Stimulated activated CD4-positive, alpha-beta T cell treated with anti-CD3 and anti-CD28 coated beads, Interleukin-1b, Interleukin-23, amount 100 ng/mL, for 1 hour (primary cell): ENCODE results near the gene LYZ.
A peak's percentile ranks its signal among the peaks of the same experiment; 100 is the strongest.
"Not testable (repeated sequence)": the region's sequence is repeated elsewhere in the genome, so short reads cannot be mapped to it uniquely, and the experiment has no call there.

Experiments used
- DNase-seq, 2 donors: peaks; one replicate each; pipeline ENCODE4 v3.0.0-alpha.2; 2020; ENCODE audit warnings: low read depth in 2 of 2

The LYZ gene

GRCh38 chr12:69348162-69348938 lies at the start of gene LYZ:
TSS of gene LYZ (plus strand) at chr12:69348381. CDS start at chr12:69348409, 28 bp downstream.
- no peak for DNase-seq

- no peak for DNase-seq
These were observed 49.2 kb upstream of the LYZ start for GRCh38 chr12:69298947-69299346.

- DNase-seq, result no peak
These were observed 43.9 kb upstream of the LYZ start for GRCh38 chr12:69304284-69304683.

- DNase-seq, result no peak
These were observed 38.7 kb upstream of the LYZ start for GRCh38 chr12:69309461-69309860.

GRCh38 chr12:69313209-69313608 lies 35.0 kb upstream of the LYZ start:
- DNase-seq, result no peak

GRCh38 chr12:69316784-69317183 lies 31.4 kb upstream of the LYZ start:
- DNase-seq, result not testable (repeated sequence)

GRCh38 chr12:69317233-69317632 lies 30.9 kb upstream of the LYZ start:
- not testable (repeated sequence) for DNase-seq

- DNase-seq, result no peak
These were observed 30.0 kb upstream of the LYZ start for GRCh38 chr12:69318225-69318624.

GRCh38 chr12:69321351-69321750 lies 26.8 kb upstream of the LYZ start:
- no peak for DNase-seq

GRCh38 chr12:69324797-69325466 lies 23.2 kb upstream of the LYZ start:
- DNase-seq, result no peak

- no peak for DNase-seq
These were observed 19.8 kb upstream of the LYZ start for GRCh38 chr12:69328426-69328825.

GRCh38 chr12:69329669-69330428 lies 18.3 kb upstream of the LYZ start:
- no peak for DNase-seq

GRCh38 chr12:69330475-69331473 lies 17.4 kb upstream of the LYZ start:
- DNase-seq, result peak in 1 of 2 donors; percentile 25

GRCh38 chr12:69331519-69331908 lies 16.7 kb upstream of the LYZ start:
- no peak for DNase-seq

GRCh38 chr12:69331909-69332684 lies 16.1 kb upstream of the LYZ start:
- no peak for DNase-seq

- no peak for DNase-seq
These were observed 15.3 kb upstream of the LYZ start for GRCh38 chr12:69332815-69333358.

GRCh38 chr12:69334158-69334557 lies 14.0 kb upstream of the LYZ start:
- DNase-seq, result no peak

GRCh38 chr12:69337311-69338090 lies 10.7 kb upstream of the LYZ start:
- no peak for DNase-seq

- no peak for DNase-seq
These were observed 9.9 kb upstream of the LYZ start for GRCh38 chr12:69338120-69338859.
